GM21526 (cell line): Measurements from ENCODE around the gene TUBAL3.
A peak's percentile ranks its signal among the peaks of the same experiment; 100 is the strongest.
"Not testable (repeated sequence)": the region's sequence is repeated elsewhere in the genome, so short reads cannot be mapped to it uniquely, and the experiment has no call there.

Experiments used
- ATAC-seq: cut with Tn5 transposase; IDR thresholded peaks from one replicate; pipeline ENCODE4 v1.9.1; 2021; ENCODE audit warnings: moderate library complexity; ENCODE audit not compliant: unreplicated experiment, low FRiP score

TUBAL3 gene

DNA sequence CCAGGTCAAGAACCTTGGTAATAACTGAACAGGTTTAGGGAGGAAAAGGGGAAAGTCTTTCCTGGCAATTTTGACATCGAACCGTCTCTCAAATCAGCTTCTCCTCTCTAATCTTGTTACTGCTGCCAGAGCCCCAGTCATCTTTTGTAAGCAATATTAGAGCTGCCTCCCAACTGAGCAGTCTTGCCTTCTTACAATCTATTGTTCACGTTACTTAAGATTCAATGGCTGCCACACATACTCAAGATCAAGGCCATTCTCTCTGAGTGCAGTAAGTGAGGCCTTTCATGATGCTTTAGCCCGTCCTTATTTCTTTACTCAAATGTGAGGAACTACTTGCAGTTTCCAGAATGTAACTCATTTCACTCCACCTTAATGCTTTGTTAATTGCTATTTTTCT lies 20.1 kb upstream of the TUBAL3 start:
- no peak for ATAC-seq

DNA sequence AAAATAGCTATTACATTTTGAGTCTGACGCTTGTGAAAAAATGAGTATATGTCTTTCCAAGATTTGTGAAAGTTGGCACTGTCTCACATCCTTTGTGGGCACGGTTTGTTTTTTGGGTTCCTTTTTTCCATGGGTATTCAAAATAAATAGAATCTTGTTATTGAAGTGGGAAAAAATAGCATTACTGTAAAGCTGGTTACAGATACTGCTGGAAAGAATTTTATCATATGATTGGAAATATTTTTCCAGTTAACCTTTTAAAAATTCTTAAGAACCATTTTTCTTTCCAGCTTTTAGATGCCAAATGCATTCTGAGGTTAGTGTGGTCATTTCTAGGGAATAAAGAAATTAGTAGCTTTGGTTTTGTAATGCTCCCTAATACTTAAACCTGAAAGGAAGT lies 19.1 kb upstream of the TUBAL3 start:
- ATAC-seq: no peak

DNA sequence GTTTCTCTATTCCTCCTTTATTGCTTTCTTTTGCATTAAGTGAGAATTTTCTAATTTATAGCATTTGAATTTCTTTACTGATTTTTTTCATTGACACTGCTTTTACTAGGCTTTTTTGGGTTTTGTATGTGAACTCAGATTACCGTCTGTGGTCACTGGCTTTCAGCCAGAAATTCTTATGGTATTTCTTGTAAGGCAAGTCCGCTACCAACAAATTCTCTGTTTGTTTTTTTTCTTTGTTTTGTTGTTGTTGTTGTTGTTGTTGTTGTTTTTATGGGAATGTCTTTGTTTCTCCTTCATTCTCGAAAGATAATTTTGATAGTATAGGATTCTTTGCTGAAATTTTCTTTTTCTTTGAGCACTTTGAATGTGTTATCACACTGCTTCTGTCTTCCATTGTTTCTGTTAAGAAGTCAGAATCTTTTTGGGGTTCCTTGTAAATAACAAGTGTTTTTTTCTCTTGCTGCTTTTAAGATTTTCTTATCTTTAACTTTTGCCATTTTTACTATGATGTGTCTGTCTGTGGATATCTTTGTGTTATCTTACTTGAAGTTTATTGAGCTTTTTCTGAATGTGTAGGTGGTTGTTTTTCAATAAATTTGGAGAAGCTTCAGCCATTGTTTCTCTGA lies 15.0 kb upstream of the TUBAL3 start:
- ATAC-seq: no peak

DNA sequence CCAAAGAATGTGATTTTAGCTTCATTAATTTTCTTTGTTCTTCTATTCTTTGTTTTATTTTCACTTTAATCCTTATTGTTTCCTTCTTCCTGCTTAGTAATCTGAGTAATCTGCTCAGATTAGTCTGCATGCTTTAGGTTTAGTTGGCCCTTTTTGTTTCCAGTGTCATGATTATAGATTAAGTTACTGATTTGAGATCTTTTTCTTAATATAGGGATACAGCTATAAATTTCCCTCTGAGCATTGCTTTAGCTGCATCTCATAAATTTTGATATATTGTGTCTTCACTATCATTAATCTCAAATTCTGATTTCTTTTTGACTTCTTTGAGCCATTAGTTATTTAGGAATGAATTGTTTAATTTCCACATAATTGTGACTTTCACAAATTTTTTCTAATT lies 14.0 kb upstream of the TUBAL3 start:
- no peak for ATAC-seq

DNA sequence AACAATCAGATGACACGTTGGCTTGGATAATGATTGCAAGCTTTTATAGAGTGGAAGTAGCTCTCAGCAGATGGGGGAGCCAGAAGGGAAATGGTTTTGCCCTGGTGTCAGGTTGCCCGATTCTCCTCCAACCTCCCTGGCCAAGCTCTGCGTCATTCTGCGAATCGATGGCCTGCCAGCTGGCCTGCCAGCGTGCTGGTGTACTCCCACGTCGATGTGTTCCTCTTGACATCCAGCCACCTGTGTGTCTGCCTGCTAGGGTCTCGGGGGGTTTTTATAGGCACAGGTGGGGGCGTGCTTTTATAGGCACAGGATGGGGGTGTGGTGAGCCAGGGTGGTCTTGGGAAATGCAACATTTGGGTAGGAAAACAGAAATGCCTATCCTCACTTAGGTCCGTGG lies 12.4 kb upstream of the TUBAL3 start:
- no peak for ATAC-seq

DNA sequence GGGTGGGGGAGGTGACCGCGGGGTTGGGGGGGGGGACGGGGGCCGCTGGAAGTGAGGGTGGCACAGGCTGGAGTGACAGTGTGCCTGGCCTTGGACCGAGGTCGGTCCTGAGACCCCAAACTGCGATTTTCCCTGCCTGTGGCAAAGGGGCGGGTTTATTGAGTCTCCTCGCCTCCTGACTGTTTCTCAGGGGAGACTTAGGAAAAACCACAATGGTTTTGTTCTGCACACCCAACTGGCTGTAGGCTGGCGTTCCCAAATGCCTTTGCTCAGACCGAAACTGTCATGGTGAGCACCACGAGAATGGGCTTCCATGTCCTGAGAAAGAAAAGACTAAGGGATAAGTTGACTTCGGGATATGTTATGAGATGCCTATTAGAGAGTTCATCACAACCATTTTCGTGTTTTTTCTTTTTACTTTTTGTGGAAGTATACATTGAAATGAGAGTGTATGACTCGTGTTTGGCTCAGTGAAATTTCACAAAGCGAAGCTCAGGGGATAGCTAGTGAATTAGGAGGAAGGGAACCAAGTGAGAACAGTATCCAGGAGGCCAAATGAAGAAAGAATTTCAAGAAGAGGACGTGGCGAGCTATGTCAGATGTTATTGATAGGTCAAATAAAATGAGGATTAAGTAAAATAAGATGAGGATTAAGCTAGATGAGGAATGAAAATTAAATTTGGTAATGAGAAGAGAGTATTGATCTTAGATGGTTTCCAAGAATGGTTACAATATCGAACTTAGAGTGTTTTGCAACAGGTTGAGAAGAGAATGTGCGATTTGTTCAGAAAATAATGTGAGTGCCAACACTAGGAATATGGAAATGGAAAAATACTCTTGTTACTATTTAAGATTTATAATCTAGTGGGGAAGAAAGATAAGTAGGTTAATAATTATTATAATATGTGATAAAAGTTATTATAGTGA lies 8.6 kb upstream of the TUBAL3 start:
- no peak for ATAC-seq

DNA sequence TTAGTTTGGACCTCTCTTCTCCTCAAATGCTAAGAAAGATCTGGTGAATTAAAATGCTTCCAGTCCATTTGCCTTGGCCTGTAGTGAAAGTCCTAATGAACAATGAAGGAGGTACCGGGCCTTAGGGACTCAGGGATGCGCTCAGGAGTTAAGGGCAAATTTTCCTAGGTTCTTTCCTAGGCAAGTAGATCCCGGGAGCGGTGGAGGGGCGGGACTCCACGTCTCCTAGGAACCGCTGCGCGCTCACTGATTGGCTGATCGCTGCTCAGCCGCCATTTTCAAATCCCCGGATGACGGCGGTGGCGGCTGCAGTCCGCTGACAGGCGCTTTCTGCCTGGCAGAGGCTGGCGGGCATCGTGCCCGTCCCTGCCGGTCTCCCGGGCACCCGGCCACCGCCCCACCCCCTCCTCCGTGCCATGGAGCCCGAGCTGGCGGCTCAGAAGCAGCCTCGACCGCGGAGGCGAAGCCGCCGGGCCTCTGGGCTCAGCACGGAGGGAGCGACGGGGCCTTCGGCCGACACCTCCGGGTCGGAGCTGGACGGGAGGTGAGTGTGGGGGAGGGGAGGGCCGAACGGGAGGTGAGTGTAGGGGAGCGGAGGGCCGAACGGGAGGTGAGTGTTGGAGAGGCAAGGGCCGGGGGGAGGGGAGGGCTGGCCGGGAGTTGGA lies 7.8 kb upstream of the TUBAL3 start, which contains the start of gene NET1:
NET1 (plus strand) TSS at position 281 of the 665 bp plus-strand sequence; CDS start at position 417, 136 bp downstream.
- peak; percentile 97 for ATAC-seq

DNA sequence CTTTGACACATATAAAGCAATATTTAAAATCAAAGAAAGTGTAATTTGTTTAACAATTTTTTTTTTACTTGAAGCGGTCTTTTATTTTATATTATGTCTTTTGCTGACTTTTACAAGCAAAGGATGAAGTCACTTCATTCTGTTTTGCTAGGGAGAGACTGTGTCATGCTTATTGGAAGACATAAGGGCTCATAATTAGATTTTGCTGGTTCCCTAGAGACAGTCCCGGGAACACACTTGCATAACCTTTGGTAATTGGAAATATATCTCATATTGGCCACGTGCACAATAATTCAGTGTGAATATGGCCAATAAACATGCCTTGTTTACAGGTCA lies 7.3 kb upstream of the TUBAL3 start:
- ATAC-seq: no peak

DNA sequence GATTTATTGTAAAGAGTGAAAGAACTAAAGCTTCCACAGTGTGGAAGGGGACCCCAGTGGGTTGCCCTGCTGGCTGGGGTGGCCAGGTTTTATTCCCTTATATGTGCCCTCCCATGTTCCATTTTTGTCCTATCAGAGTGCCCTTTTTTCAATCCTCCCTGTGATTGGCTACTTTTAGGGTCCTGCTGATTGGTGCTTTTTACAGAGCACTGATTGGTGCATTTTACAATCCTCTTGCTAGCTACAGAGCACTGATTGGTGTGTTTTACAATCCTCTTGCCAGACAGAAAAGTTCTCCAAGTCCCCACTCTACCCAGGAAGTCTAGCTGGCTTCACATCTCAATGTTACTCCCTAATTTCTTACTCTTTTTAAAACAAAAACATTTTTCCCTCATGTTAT lies 6.2 kb upstream of the TUBAL3 start:
- ATAC-seq: not testable (repeated sequence)

DNA sequence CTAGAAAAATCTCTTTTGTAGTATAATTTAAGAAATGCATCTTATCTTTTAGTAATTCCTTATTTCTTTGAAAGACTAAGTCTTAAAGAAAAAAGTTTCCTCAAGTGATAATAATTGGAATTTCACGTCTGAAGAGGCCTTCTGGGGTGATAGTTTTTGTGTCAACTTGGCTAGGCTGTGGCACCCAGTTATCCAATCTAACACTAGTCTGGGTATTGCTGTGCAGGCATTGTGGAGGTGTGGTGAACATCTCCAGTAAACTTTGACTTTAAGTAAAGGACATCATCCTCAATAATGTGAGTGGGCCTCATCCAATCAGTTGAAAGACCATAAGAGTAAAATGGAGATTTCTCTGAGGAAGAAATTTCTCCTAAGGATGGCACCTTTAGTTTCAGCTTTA lies 2.3 kb upstream of the TUBAL3 start:
- ATAC-seq: no peak

DNA sequence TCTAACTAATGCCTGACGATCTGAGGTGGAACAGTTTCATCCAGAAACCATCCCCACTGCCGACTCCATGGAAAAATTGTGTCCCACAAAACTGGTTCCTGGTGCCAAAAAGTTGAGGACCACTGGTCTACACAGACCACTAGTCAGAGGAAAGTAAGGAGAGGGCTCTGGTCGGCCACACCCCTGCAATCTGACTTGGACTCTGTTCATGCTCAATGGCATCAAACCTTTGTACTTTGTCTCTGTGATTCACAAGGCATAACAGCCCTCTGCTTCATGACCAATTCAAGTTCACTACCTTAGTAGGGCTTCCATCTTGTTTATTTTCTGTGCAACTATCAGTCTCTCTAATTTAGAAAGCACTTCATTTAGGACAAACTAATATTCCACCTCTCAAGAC lies 1.8 kb downstream of the TUBAL3 start:
- no peak for ATAC-seq

DNA sequence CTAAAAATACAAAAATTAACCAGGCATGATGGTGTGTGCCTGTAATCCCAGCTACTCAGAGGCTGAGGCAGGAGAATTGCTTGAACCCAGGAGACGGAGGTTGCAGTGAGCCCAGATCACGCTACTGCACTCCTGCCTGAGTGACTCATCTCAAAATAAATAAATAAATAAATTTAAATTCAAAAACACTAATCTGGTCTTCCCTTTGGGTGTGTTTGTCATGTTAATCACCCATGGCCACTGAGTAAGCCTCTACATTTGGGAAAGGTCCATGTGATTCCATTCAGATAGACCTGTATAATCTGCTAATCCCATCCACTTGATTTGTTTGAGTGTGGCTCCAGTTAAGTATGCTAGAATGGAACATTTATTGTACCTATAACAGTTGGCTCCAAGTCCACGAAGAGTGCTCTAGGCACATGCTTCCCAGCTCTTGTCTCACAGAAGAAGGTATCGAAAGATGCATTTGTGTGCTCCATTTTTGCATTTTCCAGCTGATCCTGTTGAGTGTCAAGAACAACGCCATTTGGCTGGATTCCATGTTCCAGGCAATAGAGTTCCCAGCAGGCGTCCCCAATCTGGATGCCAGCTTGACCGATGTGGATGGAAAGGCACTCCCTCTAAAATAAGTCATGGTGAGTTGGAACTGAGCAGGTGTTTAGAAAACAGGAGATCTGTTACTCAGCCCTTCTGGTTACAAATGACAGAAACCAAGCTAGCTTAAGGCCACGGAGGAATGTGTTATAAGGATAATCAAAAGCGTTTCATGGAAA lies 4.0 kb downstream of the TUBAL3 start:
- ATAC-seq: no peak

DNA sequence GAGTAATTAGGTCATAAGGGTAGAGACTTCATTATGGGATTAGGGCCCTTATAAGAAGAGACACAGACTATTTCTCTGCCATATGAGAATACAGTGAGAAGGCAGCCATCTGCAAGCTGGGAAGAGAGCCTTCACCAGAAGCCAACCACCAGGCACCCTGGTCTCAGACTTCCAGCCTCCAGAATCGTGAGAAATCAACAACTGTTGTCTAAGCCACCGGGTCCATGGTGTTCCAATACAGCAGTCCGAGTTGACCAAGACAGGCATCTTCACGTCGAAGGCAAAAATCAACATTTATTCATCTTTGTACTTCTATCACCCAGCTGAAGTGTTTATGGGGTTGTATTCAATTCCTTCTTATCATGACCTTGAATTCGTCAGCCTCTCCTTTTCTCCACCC lies 5.3 kb downstream of the TUBAL3 start:
- ATAC-seq: no peak

DNA sequence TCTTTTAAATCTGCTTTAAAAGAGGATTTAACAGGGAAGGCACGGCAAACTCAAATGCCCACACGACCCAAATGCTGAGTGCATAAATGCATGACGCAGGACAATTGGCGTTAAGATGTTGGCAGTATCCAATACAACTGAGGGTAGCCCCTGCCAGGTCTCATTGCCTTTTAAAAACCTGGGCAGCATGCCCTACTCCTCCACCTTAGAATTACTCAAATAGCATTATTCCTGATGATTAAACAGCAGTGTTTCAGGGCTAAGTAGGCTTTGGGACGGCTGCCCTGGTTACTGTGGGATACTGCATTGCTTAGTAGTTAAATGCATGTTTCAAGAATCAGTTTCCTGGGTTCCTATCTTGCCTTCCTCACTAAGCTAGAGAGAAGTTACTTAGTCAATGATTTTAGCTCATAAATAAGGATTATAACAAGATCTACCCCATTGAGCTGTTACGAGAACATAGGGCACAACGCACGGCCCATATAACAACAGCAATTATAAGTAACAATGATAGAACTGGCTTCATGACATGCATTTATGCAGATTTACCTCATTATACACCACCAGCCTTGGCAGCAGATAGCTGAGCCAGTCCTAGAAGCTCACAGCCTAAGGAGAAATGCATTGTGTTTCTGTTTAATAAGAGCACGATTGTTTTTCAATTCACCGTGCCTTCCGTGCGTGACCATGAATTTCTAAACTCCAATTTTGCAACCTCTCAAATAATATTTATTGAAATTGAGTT lies 7.9 kb downstream of the TUBAL3 start:
- ATAC-seq: no peak

DNA sequence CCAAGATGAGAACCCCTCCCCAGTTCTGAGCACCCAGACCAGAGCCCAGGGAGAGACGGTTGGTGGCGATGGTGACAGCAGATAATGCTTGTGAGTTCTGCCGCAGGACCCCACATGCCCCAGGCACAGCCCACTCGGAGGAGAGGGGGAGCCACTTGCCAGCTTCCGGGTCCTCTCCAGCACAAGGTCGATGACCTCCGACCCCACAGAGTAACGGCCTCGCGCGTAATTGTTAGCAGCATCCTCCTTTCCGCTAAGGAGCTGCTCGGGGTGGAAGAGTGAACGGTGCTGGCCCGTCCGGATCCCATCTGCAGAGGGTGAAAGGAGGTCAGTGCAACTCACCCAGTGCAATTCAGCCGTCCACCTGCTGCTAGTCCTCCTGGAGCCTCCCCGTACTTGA lies 9.5 kb downstream of the TUBAL3 start:
- no peak for ATAC-seq

DNA sequence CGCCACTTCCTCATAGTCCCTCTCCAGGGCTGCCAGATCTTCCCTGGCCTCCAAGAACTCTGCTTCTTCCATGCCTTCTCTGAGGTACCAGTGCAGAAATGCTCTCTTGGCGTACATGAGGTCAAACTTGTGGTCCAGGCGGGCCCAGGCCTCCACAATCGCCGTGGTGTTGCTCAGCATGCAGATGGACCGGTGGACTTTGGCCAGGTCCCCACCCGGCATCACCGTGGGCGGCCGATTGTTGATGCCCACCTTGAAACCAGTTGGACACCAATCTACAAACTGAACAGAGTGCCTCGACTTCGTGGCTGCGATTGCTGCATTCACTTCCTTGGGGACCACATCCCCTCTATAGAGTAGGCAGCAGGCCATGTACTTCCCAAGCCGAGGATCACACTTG lies 11.1 kb downstream of the TUBAL3 start:
- ATAC-seq: no peak

DNA sequence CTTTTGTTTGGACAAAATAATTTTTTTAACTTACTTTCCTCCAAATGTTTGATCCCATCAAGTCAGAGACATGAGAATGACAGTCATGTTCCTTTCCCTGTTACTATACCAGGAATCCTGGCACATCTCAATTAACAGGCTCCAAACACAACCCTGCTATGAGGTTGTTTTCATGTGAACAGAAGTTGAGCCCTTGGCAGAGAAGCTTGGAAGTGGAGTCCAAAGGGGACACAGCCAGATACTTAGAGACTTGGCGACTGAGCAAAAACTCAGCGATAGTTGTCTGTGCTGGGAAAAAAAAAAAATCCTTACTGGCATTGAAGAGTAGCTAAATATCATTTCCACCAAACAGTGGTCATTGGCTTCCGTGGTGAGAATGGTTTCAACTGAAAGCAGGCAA lies 12.8 kb downstream of the TUBAL3 start:
- no peak for ATAC-seq

DNA sequence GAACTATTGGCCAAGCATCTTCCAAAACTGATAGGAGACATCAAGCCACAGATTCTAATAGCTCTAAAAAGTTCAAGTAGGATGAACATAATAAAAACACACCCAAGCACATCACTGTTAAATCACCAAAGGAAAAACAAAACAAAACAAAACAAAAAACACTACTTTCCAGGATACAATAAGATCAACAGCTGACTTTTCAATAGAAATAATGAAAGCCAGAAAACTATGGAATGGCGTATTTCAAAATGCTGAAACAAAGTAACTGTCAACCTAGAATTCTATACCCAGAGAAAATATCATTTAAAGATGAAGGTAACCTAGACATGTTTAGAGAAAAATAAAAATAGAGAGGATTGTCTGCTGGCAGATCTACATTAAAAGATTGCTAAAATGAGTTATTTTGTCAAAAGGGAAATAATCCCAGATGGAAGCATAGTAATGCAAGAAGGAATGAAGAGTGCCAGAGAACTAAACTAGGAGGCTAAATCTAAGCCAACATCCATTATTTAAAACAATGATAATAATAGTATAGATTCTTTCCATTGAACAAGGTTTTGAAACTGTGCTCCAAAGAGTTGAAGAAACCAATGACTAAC lies 13.9 kb downstream of the TUBAL3 start:
- ATAC-seq: no peak

DNA sequence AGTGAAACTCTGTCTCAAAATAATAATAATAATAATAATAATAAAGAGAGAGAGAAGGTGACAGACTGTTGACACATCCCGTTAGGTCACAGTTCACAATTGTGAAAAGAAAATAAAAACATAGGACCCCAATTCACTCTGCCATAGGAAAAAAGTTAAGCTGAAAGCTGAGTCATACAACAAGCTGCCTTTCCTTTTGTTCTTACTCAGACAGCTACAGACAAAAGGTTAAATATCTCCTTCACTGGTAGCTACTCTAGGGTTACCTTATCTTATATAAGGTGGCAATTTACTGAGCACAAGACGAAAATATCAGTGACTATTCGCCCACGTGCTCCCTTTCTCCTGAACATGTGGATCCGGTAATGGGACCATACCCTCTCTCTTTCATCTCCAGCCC lies 17.5 kb downstream of the TUBAL3 start:
- no peak for ATAC-seq

DNA sequence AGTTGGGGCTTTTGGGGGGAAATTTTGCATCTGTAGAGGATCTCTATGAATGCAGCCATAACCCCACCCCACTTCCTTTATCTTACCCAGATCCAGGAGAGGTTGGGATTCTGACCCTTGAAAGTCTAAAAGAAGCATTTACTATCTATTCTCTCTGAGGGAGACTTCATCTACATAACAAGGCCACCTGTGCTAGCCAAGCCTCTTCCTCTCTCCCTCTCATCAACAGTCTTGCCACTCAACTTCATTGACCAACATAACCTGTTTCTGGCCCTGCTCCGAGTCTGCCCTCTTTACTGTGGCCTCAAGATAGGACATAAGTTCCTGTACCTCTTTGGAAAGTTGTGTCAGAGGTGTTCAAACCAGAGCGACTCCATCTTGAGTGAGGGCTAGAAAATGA lies 19.4 kb downstream of the TUBAL3 start:
- ATAC-seq: no peak
